H9 (cell line): Measurements from ENCODE around the gene PDE3A. TPM values are rescaled to one million over a fixed set of nuclear protein-coding genes. Genes with fewer than 3 reads are reported as not detected.

Source experiments
- DNase-seq: peaks from one replicate; pipeline ENCODE4 v3.0.0-alpha.2; 2017
- H2AFZ ChIP-seq: one replicate; pipeline ENCODE4 v1.6.1; 2013; ENCODE audit warnings: mild to moderate bottlenecking, low read length, control low read depth, moderate library complexity
- H2AK5ac ChIP-seq: 2 replicates; pipeline ENCODE4 v1.6.1; 2013; ENCODE audit warnings: low read length, control low read depth, mixed read lengths; ENCODE audit not compliant: insufficient read length
- H2BK120ac ChIP-seq: one replicate; pipeline ENCODE4 v1.6.1; 2013; ENCODE audit warnings: low read depth, mild to moderate bottlenecking, low read length, control low read depth, inconsistent platforms; ENCODE audit not compliant: poor library complexity, severe bottlenecking
- H2BK12ac ChIP-seq: 2 replicates; pipeline ENCODE4 v1.6.1; 2013; ENCODE audit warnings: low read length, control low read depth, mixed read lengths, low read depth; ENCODE audit not compliant: insufficient read length
- H2BK15ac ChIP-seq: 2 replicates; pipeline ENCODE4 v1.6.1; 2013; ENCODE audit warnings: low read depth, low read length, control low read depth
- H2BK20ac ChIP-seq: one replicate; pipeline ENCODE4 v1.6.1; 2013; ENCODE audit warnings: low read depth, mild to moderate bottlenecking, low read length, control low read depth, inconsistent platforms; ENCODE audit not compliant: poor library complexity, severe bottlenecking
- H2BK5ac ChIP-seq: 2 replicates; pipeline ENCODE4 v1.6.1; 2013; ENCODE audit warnings: low read length, control low read depth, mixed read lengths; ENCODE audit not compliant: insufficient read length
- H3K14ac ChIP-seq: 2 replicates; pipeline ENCODE4 v1.6.1; 2013; ENCODE audit warnings: low read length, control low read depth; ENCODE audit not compliant: insufficient read depth
- H3K18ac ChIP-seq: 2 replicates; pipeline ENCODE4 v1.6.1; 2013; ENCODE audit warnings: low read depth, mild to moderate bottlenecking, mixed read lengths, low read length, control low read depth; ENCODE audit not compliant: insufficient read length
- H3K23ac ChIP-seq: 2 replicates; pipeline ENCODE4 v1.6.1; 2013; ENCODE audit warnings: low read length, control low read depth, mixed read lengths, low read depth; ENCODE audit not compliant: insufficient read length
- H3K23me2 ChIP-seq: 2 replicates; pipeline ENCODE4 v1.6.1; 2013; ENCODE audit warnings: low read depth, mild to moderate bottlenecking, mixed read lengths, low read length, control low read depth; ENCODE audit not compliant: insufficient read length, poor library complexity, severe bottlenecking
- H3K27ac ChIP-seq: 2 replicates; pipeline ENCODE4 v1.5.1; 2013; ENCODE audit warnings: low read length, control low read depth, mixed read lengths, low read depth; ENCODE audit not compliant: insufficient read length
- H3K27me3 ChIP-seq: 2 replicates; pipeline ENCODE4 v1.6.1; 2013; ENCODE audit warnings: low read length, control low read depth, inconsistent platforms; ENCODE audit not compliant: insufficient read depth
- H3K4ac ChIP-seq: 2 replicates; pipeline ENCODE4 v1.6.1; 2013; ENCODE audit warnings: low read depth, mild to moderate bottlenecking, control low read depth, inconsistent platforms, low read length, moderate library complexity
- H3K4me1 ChIP-seq: 2 replicates; pipeline ENCODE4 v1.6.1; 2013; ENCODE audit warnings: low read length, control low read depth, inconsistent platforms; ENCODE audit not compliant: insufficient read depth
- H3K4me2 ChIP-seq: 2 replicates; pipeline ENCODE4 v1.6.1; 2013; ENCODE audit warnings: low read length, control low read depth, mixed read lengths; ENCODE audit not compliant: insufficient read length, insufficient read depth
- H3K56ac ChIP-seq: 2 replicates; pipeline ENCODE4 v1.6.1; 2013; ENCODE audit warnings: low read depth, mild to moderate bottlenecking, mixed read lengths, low read length, control low read depth; ENCODE audit not compliant: insufficient read length
- H3K79me1 ChIP-seq: 2 replicates; pipeline ENCODE4 v1.6.1; 2013; ENCODE audit warnings: low read depth, mild to moderate bottlenecking, moderate library complexity, low read length, control low read depth, inconsistent platforms; ENCODE audit not compliant: insufficient read depth, poor library complexity, severe bottlenecking
- H3K79me2 ChIP-seq: 2 replicates; pipeline ENCODE4 v1.6.1; 2013; ENCODE audit warnings: low read length, control low read depth, inconsistent platforms; ENCODE audit not compliant: insufficient read depth
- H3K9ac ChIP-seq: 2 replicates; pipeline ENCODE4 v1.6.1; 2013; ENCODE audit warnings: low read length, control low read depth, mixed read lengths; ENCODE audit not compliant: insufficient read length; ENCODE audit errors: extremely low read depth
- H3K9me3 ChIP-seq: one replicate; pipeline ENCODE4 v1.6.1; 2013; ENCODE audit warnings: low read depth, low read length, inconsistent platforms; ENCODE audit not compliant: control insufficient read depth
- H3T11ph ChIP-seq: one replicate; pipeline ENCODE4 v1.6.1; 2013; ENCODE audit warnings: mild to moderate bottlenecking, low read length, control low read depth, inconsistent platforms
- H4K20me1 ChIP-seq: one replicate; pipeline ENCODE4 v1.6.1; 2013; ENCODE audit not compliant: control insufficient read depth, insufficient read length, insufficient read depth
- H4K5ac ChIP-seq: 2 replicates; pipeline ENCODE4 v1.6.1; 2013; ENCODE audit warnings: low read depth, mild to moderate bottlenecking, mixed read lengths, low read length, control low read depth; ENCODE audit not compliant: insufficient read length
- H4K8ac ChIP-seq: replicated peaks from 2 replicates; pipeline ENCODE4 v1.6.1; 2013; ENCODE audit warnings: low read length, control low read depth, mixed read lengths, low read depth; ENCODE audit not compliant: insufficient read length
- H4K91ac ChIP-seq: 2 replicates; pipeline ENCODE4 v1.6.1; 2013; ENCODE audit warnings: low read depth, mild to moderate bottlenecking, moderate library complexity, mixed read lengths, low read length, control low read depth; ENCODE audit not compliant: insufficient read length
- H3K27ac Mint-ChIP-seq, 3 experiments: 2 replicates in 2 of 3; 3 replicates in 1 of 3; pipeline ENCODE4 v1.8.0; 2020 to 2021; ENCODE audit warnings: mixed read lengths in 3 of 3, mild to moderate bottlenecking in 1 of 3, moderate library complexity in 1 of 3
- H3K27me3 Mint-ChIP-seq: 2 replicates; pipeline ENCODE4 v1.8.0; 2021; ENCODE audit warnings: low read depth, mild to moderate bottlenecking, moderate library complexity, mixed read lengths
- H3K36me3 Mint-ChIP-seq, 3 experiments: 2 replicates in 2 of 3; 3 replicates in 1 of 3; pipeline ENCODE4 v1.8.0; 2020 to 2021; ENCODE audit warnings: low read depth in 3 of 3, mixed read lengths in 3 of 3; ENCODE audit not compliant: insufficient read depth in 1 of 3
- H3K4me1 Mint-ChIP-seq, 2 experiments: 2 replicates each; pipeline ENCODE4 v1.8.0; 2020; ENCODE audit warnings: mixed read lengths in 2 of 2
- H3K4me3 Mint-ChIP-seq, 2 experiments: 2 replicates in 1 of 2; 3 replicates in 1 of 2; pipeline ENCODE4 v1.8.0; 2020 to 2021; ENCODE audit warnings: mild to moderate bottlenecking in 2 of 2, mixed read lengths in 2 of 2, moderate library complexity in 1 of 2
- H3K9me3 Mint-ChIP-seq, 2 experiments: 2 replicates in 1 of 2; 3 replicates in 1 of 2; pipeline ENCODE4 v1.8.0; 2020; ENCODE audit warnings: mild to moderate bottlenecking in 2 of 2, mixed read lengths in 2 of 2, moderate library complexity in 1 of 2
- CTCF ChIP-seq: fragments of 200-600 bp; sonication (generic); conservative IDR thresholded peaks from 3 replicates; pipeline ENCODE4 v1.8.0; 2021; ENCODE audit warnings: antibody characterized with exemption, mild to moderate bottlenecking
- WGBS: extraction: QIAGEN DNeasy Blood & Tissue Kit; methylation state at CpG from one replicate; pipeline ENCODE4 v1.1.7; 2013; ENCODE audit warnings: missing lambda C conversion rate, low lambda C conversion rate, mixed read lengths; ENCODE audit not compliant: insufficient read length; ENCODE audit errors: extremely low coverage; 5-methylcytosine and 5-hydroxymethylcytosine counted together
- total RNA-seq: library from RNA; stranded (reverse); gene quantifications from 2 replicates; pipeline ENCODE4 v1.2.1, GENCODE V29; 2021

Gene PDE3A
- total RNA-seq, 1 experiment from 2014 or later, result 3.0 TPM

- no peak overlapping the region for H2BK120ac ChIP-seq
- no peak overlapping the region for H3K23ac ChIP-seq
- no peaks in the 10 kb centered on the region for H3K9me3 ChIP-seq
- H3K9me3 Mint-ChIP-seq, result no peaks in the 10 kb centered on the region
- no peak overlapping the region for H3T11ph ChIP-seq
- no peaks in the 10 kb centered on the region; the same call in 1 of the 2 replicates for H3K4me1 ChIP-seq
- peak overlapping the region; percentile 7 for H3K9ac ChIP-seq
- H3K36me3 Mint-ChIP-seq, result no peaks in the 10 kb centered on the region; a peak in 2 of 7 replicates
- H3K27me3 Mint-ChIP-seq, result peaks cover 31% of the 10 kb centered on the region
- peaks cover 17 to 23% of the 10 kb centered on the region in 2 experiments for H3K4me1 Mint-ChIP-seq
- H3K4me3 Mint-ChIP-seq, result peak overlapping the region; percentile 90 to 95
- H2AK5ac ChIP-seq, result no peak overlapping the region
- no peak overlapping the region for H4K91ac ChIP-seq
- H3K79me2 ChIP-seq, result no peaks in the 10 kb centered on the region
- no peak overlapping the region for H3K14ac ChIP-seq
- H4K5ac ChIP-seq, result no peak overlapping the region
- no peaks in the 10 kb centered on the region for H4K20me1 ChIP-seq
- WGBS, result no CpG with 5 or more reads among the region's 50 CpGs
- H3K23me2 ChIP-seq, result peaks cover 21% of the 10 kb centered on the region
- no peak overlapping the region for H2BK15ac ChIP-seq
- H2BK20ac ChIP-seq, result no peak overlapping the region
- no peak overlapping the region for H3K18ac ChIP-seq
- H2AFZ ChIP-seq, result peak overlapping the region; percentile 97
- peaks cover 2% of the 10 kb centered on the region; the same call in 1 of the 2 replicates for H3K27me3 ChIP-seq
- no peak overlapping the region for H2BK5ac ChIP-seq
- peak; percentile 57 for DNase-seq
- no peaks in the 10 kb centered on the region for H3K79me1 ChIP-seq
- no peak for TF ChIP-seq CTCF
- H3K56ac ChIP-seq, result no peak overlapping the region
- no peak overlapping the region for H3K4ac ChIP-seq
- H3K4me2 ChIP-seq, result peak overlapping the region; percentile 53
- peak overlapping the region; percentile 88 to 94 (median 88); a peak in 6 of 7 replicates for H3K27ac Mint-ChIP-seq
- H2BK12ac ChIP-seq, result no peak overlapping the region
- H4K8ac ChIP-seq, result no peak overlapping the region
- H3K27ac ChIP-seq, result no peak overlapping the region
Measured at GRCh38 chr12:20368651-20369304, 441 bp downstream of the PDE3A start.
